ENCODE data around the gene GFM1. TPM values are rescaled to one million over a fixed set of nuclear protein-coding genes. Genes with fewer than 3 reads are reported as not detected.

The GFM1 gene
- total RNA-seq, 1 donor = 52.5 TPM

DNA sequence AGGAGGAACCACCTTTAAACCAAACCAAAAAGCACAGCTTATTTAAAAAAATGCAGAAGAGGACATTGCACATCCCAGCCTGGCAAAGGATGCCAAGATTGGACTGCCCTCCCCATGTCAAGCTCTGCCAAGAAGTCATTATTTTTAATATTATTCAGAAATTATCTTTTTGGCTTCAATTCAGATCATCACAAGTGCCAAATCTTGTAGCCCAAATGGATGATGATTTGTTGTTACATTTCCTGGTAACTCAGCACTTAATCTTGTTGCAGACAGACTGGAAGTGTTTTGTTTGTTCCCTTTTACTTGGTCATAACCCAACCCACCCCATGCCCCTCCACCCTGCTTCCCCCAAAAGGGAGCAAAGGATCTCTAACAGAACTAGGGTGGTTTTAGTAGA is 56.2 kb downstream of the GFM1 start:
- H3K4me3 ChIP-seq (ENCODE audit: insufficient read depth, low read length) = no peak overlapping the region
- TF ChIP-seq, protein P1, sequence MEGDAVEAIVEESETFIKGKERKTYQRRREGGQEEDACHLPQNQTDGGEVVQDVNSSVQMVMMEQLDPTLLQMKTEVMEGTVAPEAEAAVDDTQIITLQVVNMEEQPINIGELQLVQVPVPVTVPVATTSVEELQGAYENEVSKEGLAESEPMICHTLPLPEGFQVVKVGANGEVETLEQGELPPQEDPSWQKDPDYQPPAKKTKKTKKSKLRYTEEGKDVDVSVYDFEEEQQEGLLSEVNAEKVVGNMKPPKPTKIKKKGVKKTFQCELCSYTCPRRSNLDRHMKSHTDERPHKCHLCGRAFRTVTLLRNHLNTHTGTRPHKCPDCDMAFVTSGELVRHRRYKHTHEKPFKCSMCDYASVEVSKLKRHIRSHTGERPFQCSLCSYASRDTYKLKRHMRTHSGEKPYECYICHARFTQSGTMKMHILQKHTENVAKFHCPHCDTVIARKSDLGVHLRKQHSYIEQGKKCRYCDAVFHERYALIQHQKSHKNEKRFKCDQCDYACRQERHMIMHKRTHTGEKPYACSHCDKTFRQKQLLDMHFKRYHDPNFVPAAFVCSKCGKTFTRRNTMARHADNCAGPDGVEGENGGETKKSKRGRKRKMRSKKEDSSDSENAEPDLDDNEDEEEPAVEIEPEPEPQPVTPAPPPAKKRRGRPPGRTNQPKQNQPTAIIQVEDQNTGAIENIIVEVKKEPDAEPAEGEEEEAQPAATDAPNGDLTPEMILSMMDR (IDR thresholded peaks at IDR 0.05; ENCODE audit: extremely low read depth, low read depth, low read length) = no peak
- H3K4me1 ChIP-seq (ENCODE audit: insufficient read depth, low read length) = peaks cover 46% of the 10 kb centered on the region
- H2AFZ ChIP-seq (ENCODE audit: low read length) = no peak overlapping the region
- peaks cover 14% of the 10 kb centered on the region for H3K36me3 ChIP-seq (ENCODE audit: insufficient read depth, low read length)
- no peak for DNase-seq (ENCODE audit: insufficient read length, low spot score, missing footprints)
- no peaks in the 10 kb centered on the region for H3K9me3 ChIP-seq (ENCODE audit: low read depth, low read length)
- peak overlapping the region; percentile 95 for H3K27ac ChIP-seq (ENCODE audit: low read depth, low read length)
- no peaks in the 10 kb centered on the region for H4K20me1 ChIP-seq (ENCODE audit: insufficient read depth, low read length)
- no peak overlapping the region for H3K4me2 ChIP-seq (ENCODE audit: insufficient read depth, low read length)
- no peaks in the 10 kb centered on the region for H3K27me3 ChIP-seq (ENCODE audit: insufficient read depth, low read length)
- H3K79me2 ChIP-seq (ENCODE audit: insufficient read depth, low read length) = peaks cover 4% of the 10 kb centered on the region

DNA sequence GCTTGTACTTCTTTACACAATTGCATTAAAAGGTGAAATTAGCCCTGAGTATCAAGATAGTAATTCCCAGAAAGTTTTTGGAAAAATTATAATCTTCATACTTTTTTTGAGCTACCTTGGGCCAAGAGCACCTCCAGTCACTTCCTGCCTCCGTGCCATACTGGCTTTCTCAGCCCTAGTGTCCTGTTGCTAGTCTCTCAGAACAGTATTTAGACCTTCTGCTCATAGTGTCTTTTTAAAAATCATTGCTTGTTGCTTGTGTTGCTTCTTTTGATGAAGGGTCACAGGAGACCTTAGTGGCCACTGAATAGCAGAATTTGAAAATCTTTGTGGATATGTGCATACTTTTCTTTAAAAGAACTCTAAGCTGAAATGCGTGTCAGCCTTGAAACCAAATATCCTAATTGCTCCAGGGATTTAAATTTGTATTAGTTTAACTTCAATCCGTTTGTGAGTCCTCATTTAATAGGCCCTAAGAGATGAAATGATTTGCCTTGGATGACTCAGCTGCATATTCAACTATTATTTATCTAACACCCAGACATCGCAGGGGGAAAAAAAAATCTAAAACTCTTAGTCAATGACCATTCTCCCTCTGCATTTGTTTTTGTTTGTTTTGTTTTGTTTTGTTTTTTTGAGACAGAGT is 57.2 kb downstream of the GFM1 start:
- no peaks in the 10 kb centered on the region for H3K9me3 ChIP-seq (ENCODE audit: low read depth, low read length)
- H3K27ac ChIP-seq (ENCODE audit: low read depth, low read length) = peak overlapping the region; percentile 95
- H4K20me1 ChIP-seq (ENCODE audit: insufficient read depth, low read length) = no peaks in the 10 kb centered on the region
- peaks cover 42% of the 10 kb centered on the region for H3K4me1 ChIP-seq (ENCODE audit: insufficient read depth, low read length)
- H2AFZ ChIP-seq (ENCODE audit: low read length) = no peak overlapping the region
- peak overlapping the region; percentile 50 for H3K4me2 ChIP-seq (ENCODE audit: insufficient read depth, low read length)
- H3K27me3 ChIP-seq (ENCODE audit: insufficient read depth, low read length) = no peaks in the 10 kb centered on the region
- H3K4me3 ChIP-seq (ENCODE audit: insufficient read depth, low read length) = no peak overlapping the region
- no peak for DNase-seq (ENCODE audit: insufficient read length, low spot score, missing footprints)
- H3K79me2 ChIP-seq (ENCODE audit: insufficient read depth, low read length) = peaks cover 10% of the 10 kb centered on the region
- TF ChIP-seq, protein P1 (IDR thresholded peaks at IDR 0.05; ENCODE audit: extremely low read depth, low read depth, low read length) = no peak
- peaks cover 14% of the 10 kb centered on the region for H3K36me3 ChIP-seq (ENCODE audit: insufficient read depth, low read length)

DNA sequence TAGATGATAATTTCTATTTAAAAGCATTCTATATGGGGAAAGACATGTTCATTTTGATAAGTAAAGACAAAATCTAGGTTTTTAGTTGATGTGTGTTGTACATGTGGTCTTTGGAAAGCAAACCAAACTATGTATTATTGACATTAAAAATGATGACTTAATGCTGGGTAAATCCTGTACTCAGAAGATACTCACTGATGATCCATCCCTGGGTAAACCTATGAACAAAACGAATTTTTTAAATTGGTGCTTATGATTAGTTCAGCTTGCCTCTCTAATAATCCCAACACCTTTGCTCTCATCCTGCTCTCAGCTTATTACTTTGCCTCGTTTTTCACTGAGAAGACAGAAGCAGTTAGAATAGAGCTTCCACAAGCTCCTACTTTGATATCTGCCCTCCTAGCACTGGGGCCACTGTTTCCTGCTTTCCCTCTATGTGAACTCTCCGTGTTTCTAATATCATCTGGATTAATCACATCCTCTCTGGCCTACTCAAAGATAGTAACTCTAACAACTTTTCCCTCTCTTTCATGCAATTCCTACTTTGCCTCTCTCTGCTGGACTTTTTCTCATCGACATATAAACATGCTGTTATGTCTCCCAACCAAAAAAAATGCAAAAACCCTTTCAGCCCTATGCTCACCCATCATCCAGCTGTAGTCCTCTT is 58.6 kb downstream of the GFM1 start:
- Histone ChIP-seq H3K9me3 (ENCODE audit: low read depth, low read length) (no peaks in the 10 kb centered on the region), H4K20me1 (ENCODE audit: insufficient read depth, low read length) (no peaks in the 10 kb centered on the region), H2AFZ (ENCODE audit: low read length) (no peak overlapping the region), H3K27ac (ENCODE audit: low read depth, low read length) (peak overlapping the region; percentile 95), H3K79me2 (ENCODE audit: insufficient read depth, low read length) (peaks cover 10% of the 10 kb centered on the region), H3K4me2 (ENCODE audit: insufficient read depth, low read length) (peak overlapping the region; percentile 67), H3K36me3 (ENCODE audit: insufficient read depth, low read length) (peaks cover 12% of the 10 kb centered on the region), H3K4me3 (ENCODE audit: insufficient read depth, low read length) (peak overlapping the region; percentile 26), H3K4me1 (ENCODE audit: insufficient read depth, low read length) (peaks cover 39% of the 10 kb centered on the region), H3K27me3 (ENCODE audit: insufficient read depth, low read length) (no peaks in the 10 kb centered on the region)
- DNase-seq (ENCODE audit: insufficient read length, low spot score, missing footprints) = no peak
- TF ChIP-seq, protein P1 (IDR thresholded peaks at IDR 0.05; ENCODE audit: extremely low read depth, low read depth, low read length) = no peak

DNA sequence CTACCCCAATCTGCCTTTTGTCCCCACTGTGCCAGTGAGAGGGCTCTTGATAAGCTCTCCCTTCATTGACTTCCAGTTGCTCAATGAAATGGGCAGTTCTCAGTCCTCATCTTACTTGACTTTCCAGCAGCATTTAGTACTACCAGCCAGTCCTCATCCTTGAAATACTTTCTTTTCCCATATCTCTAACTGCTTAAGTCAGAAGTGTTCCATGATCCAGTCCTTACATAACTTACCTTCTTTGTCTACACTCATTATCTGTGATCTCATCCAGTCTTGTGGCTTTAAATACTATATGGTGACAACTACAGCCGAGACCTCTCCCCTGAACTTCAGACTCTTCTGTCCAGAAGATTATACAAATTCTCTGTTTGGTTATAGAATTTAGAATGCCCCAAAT is 59.2 kb downstream of the GFM1 start:
- no peaks in the 10 kb centered on the region for H3K27me3 ChIP-seq (ENCODE audit: insufficient read depth, low read length)
- H3K4me3 ChIP-seq (ENCODE audit: insufficient read depth, low read length) = peak overlapping the region; percentile 26
- peak overlapping the region; percentile 95 for H3K27ac ChIP-seq (ENCODE audit: low read depth, low read length)
- no peak for DNase-seq (ENCODE audit: insufficient read length, low spot score, missing footprints)
- H3K4me2 ChIP-seq (ENCODE audit: insufficient read depth, low read length) = peak overlapping the region; percentile 67
- H4K20me1 ChIP-seq (ENCODE audit: insufficient read depth, low read length) = no peaks in the 10 kb centered on the region
- peaks cover 9% of the 10 kb centered on the region for H3K36me3 ChIP-seq (ENCODE audit: insufficient read depth, low read length)
- no peak overlapping the region for H2AFZ ChIP-seq (ENCODE audit: low read length)
- no peaks in the 10 kb centered on the region for H3K9me3 ChIP-seq (ENCODE audit: low read depth, low read length)
- peaks cover 39% of the 10 kb centered on the region for H3K4me1 ChIP-seq (ENCODE audit: insufficient read depth, low read length)
- peaks cover 7% of the 10 kb centered on the region for H3K79me2 ChIP-seq (ENCODE audit: insufficient read depth, low read length)
- TF ChIP-seq, protein P1 (IDR thresholded peaks at IDR 0.05; ENCODE audit: extremely low read depth, low read depth, low read length) = no peak

Measured in osteoblast (primary cell).